HEK293T (cell line): ENCODE data around the gene TEX29.

ENCODE experiments used
- CTCF ChIA-PET: fragments of 350-600 bp; formaldehyde crosslinking; extraction: SDS; loops from one replicate; lab custom pipeline; 2021; ENCODE audit warnings: antibody characterized with exemption, inconsistent platforms; lab: Yijun Ruan, JAX
- POLR2A ChIA-PET: fragments of 350-600 bp; formaldehyde crosslinking; extraction: SDS; loops from one replicate; lab custom pipeline; 2020; ENCODE audit warnings: antibody characterized with exemption, inconsistent platforms; lab: Yijun Ruan, JAX
- DNase-seq: peaks from one replicate; pipeline ENCODE4 v3.0.0; 2012; ENCODE audit warnings: mixed read lengths; ENCODE audit errors: extremely low spot score
- ARNT ChIP-seq: fragments of 450-650 bp; IDR thresholded peaks from 2 replicates; pipeline ENCODE4 v1.6.1; 2017; ENCODE audit warnings: mild to moderate bottlenecking
- BHLHE40 ChIP-seq: fragments of 450-650 bp; IDR thresholded peaks from 2 replicates; pipeline ENCODE4 v1.6.1; 2016; ENCODE audit warnings: mild to moderate bottlenecking, moderate library complexity, borderline replicate concordance
- CTBP1 ChIP-seq: fragments of 450-650 bp; IDR thresholded peaks from 2 replicates; pipeline ENCODE4 v1.6.1; 2016; ENCODE audit warnings: borderline replicate concordance
- ELF4 ChIP-seq: fragments of 450-650 bp; IDR thresholded peaks from 2 replicates; pipeline ENCODE4 v1.6.1; 2017; ENCODE audit warnings: antibody characterized with exemption
- FOXA1 ChIP-seq: fragments of 450-650 bp; IDR thresholded peaks from 2 replicates; pipeline ENCODE4 v1.6.1; 2016; ENCODE audit warnings: mild to moderate bottlenecking
- FOXK2 ChIP-seq: fragments of 450-650 bp; IDR thresholded peaks from 2 replicates; pipeline ENCODE4 v1.6.1; 2016; ENCODE audit warnings: mild to moderate bottlenecking
- FOXM1 ChIP-seq: fragments of 450-650 bp; IDR thresholded peaks from 2 replicates; pipeline ENCODE4 v1.6.1; 2017; ENCODE audit warnings: mild to moderate bottlenecking, borderline replicate concordance
- HDGF ChIP-seq: fragments of 450-650 bp; IDR thresholded peaks from 2 replicates; pipeline ENCODE4 v1.6.1; 2017; ENCODE audit warnings: antibody characterized with exemption, borderline replicate concordance
- L3MBTL2 ChIP-seq: fragments of 450-650 bp; conservative IDR thresholded peaks from 2 replicates; pipeline ENCODE4 v1.6.1; 2016; ENCODE audit warnings: mild to moderate bottlenecking
- LEF1 ChIP-seq: fragments of 450-650 bp; IDR thresholded peaks from 2 replicates; pipeline ENCODE4 v1.6.1; 2017; ENCODE audit warnings: mild to moderate bottlenecking, borderline replicate concordance
- NFRKB ChIP-seq: fragments of 450-650 bp; IDR thresholded peaks from 2 replicates; pipeline ENCODE4 v1.6.1; 2016; ENCODE audit warnings: mild to moderate bottlenecking, moderate library complexity
- PKNOX1 ChIP-seq: fragments of 450-650 bp; IDR thresholded peaks from 2 replicates; pipeline ENCODE4 v1.6.1; 2016
- SP1 ChIP-seq: fragments of 450-650 bp; IDR thresholded peaks from 2 replicates; pipeline ENCODE4 v1.6.1; 2017
- SUZ12 ChIP-seq: fragments of 450-650 bp; IDR thresholded peaks from 2 replicates; pipeline ENCODE4 v1.6.1; 2016; ENCODE audit warnings: mild to moderate bottlenecking
- TARDBP ChIP-seq: fragments of 450-650 bp; IDR thresholded peaks from 2 replicates; pipeline ENCODE4 v1.6.1; 2016
- ZNF384 ChIP-seq: fragments of 450-650 bp; IDR thresholded peaks from 2 replicates; pipeline ENCODE4 v1.6.1; 2016

Gene TEX29

GRCh38 chr13:111302045-111302726 is 18.3 kb upstream of the TEX29 start:
- no peak for TF ChIP-seq LEF1
- no peak for TF ChIP-seq FOXA1
- no peak for TF ChIP-seq ELF4
- no peak for TF ChIP-seq FOXK2
- TF ChIP-seq PKNOX1 = no peak
- no peak for TF ChIP-seq L3MBTL2
- TF ChIP-seq BHLHE40 = no peak
- no peak for TF ChIP-seq NFRKB
- TF ChIP-seq FOXM1 = no peak
- TF ChIP-seq ZNF384 = no peak
- TF ChIP-seq SUZ12 = no peak
- no peak for TF ChIP-seq SP1
- no peak for TF ChIP-seq CTBP1
- TF ChIP-seq ARNT = no peak
- ChIA-PET POLR2A (interaction anchor here (1.1 kb wide), 1 partner anchor 19 kb away, joined by 3 read pairs; no protein-coding TSS in a partner anchor), CTCF (interaction anchor here (0.6 kb wide), 1 partner anchor 127 kb away, joined by 3 read pairs; no protein-coding TSS in a partner anchor)
- DNase-seq = no peak

DNA sequence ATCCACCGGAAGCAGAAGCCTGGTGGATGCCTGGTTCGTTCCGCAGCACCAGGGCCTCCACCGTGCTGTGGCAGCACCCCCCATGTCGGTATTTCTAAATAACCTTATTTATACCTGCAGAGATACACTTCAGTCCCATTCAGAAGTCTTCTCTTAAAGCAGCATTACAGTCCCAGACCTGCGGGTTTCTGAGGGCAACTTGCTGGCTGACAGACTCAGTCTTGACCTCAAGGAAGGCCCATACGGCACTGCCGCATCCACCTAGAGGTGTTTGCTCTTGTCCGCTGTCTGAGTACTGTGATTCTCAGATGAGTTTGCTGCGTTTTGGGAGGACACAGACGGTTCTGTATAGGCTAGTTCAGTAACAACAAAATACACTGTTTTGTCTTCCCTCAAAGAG is 16.9 kb upstream of the TEX29 start:
- DNase-seq = no peak
- CTCF ChIA-PET = no interaction called here
- TF ChIP-seq FOXM1 = no peak
- no peak for TF ChIP-seq BHLHE40
- TF ChIP-seq L3MBTL2 = no peak
- TF ChIP-seq PKNOX1 = no peak
- no peak for TF ChIP-seq CTBP1
- POLR2A ChIA-PET = no interaction called here

DNA sequence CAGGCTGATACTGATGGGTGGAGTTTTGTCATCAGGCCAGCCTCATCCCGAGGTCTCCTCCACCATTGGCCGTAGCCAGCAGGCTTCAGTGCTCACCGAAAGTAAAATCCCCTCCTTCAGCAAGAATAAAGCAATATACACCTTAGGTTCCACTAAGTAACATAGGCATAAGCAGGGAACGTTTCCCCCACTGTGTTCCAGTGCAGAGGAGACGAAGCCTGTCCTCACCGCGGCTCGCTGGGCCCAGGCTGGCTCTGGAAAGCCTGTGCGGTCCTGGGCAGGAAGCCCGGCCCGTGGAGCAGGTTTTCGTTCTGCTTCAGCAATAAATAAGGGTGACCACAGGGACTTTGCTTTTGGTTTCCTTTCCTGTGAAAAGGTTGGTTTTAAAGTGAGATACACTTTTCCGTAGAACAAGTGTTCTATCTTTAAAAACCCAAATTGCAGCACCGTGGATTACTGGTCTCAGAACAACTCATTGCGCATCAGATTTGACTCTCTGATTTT is 16.3 kb upstream of the TEX29 start:
- TF ChIP-seq ELF4 (no peak), CTBP1 (no peak), FOXM1 (no peak), BHLHE40 (no peak), FOXA1 (no peak), TARDBP (no peak), SUZ12 (no peak), SP1 (no peak), NFRKB (no peak), PKNOX1 (no peak), ZNF384 (no peak), LEF1 (no peak), HDGF (no peak), ARNT (no peak), L3MBTL2 (no peak), FOXK2 (no peak)
- no peak for DNase-seq
- CTCF ChIA-PET = no interaction called here

DNA sequence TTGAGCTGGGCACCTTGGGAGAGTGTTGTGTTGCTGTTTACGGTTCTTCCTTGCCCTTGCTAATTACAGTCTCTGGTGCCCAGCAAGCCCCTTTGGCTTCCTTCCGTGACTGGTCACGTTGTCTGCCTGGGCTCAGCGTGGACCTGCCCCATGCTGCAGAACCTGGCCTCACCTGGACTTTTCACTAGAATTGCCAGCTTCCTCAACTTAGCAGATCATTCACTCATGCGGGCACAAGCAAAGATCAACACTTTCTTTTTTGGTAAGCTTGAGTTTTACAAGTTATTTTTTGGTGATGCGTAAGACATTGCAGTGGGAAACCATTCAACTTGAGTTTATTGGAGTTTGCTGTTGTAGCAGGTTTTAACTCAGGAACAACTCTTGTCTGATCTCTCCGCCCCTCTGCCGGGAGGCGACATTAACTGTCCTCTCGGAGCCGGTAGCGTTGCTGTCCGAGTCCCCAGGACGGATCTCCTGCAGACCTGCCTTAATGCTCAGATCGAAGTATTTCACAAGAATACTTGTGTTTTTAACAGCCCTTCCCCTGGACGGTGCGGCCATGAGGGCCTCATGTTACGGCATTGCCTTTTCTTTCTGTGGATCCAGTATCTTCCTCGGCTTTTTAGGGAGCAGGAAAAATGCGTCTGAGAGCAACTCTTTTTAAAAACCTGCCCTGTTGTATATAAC is 15.7 kb upstream of the TEX29 start:
- TF ChIP-seq ZNF384 (no peak), HDGF (no peak), TARDBP (no peak), ARNT (no peak), FOXA1 (no peak), SP1 (no peak)
- ChIA-PET CTCF (no interaction called here), POLR2A (no interaction called here)
- DNase-seq = no peak

More for the DNA sequence above, 16.3 kb upstream of the TEX29 start:
- POLR2A ChIA-PET = no interaction called here

GRCh38 chr13:111312944-111313590 is 7.4 kb upstream of the TEX29 start:
- POLR2A ChIA-PET = no interaction called here
- no peak for TF ChIP-seq BHLHE40
- no peak for TF ChIP-seq NFRKB
- TF ChIP-seq FOXA1 = no peak
- no peak for TF ChIP-seq PKNOX1
- TF ChIP-seq LEF1 = no peak
- TF ChIP-seq FOXK2 = no peak
- no peak for TF ChIP-seq HDGF
- TF ChIP-seq CTBP1 = no peak
- TF ChIP-seq FOXM1 = no peak
- TF ChIP-seq ARNT = no peak
- TF ChIP-seq SUZ12 = no peak
- no peak for TF ChIP-seq TARDBP
- no peak for TF ChIP-seq ZNF384
- CTCF ChIA-PET = no interaction called here
- DNase-seq = no peak
